Activated T-cell treated with anti-CD3 and anti-CD28 coated beads, Interleukin-2, amount 50 U/mL, for 72 hours (primary cell): ENCODE measurements around the gene SFTPA2. TPM values are rescaled to one million over a fixed set of nuclear protein-coding genes. Genes with fewer than 3 reads are reported as not detected.
"Not testable (repeated sequence)": the region's sequence is repeated elsewhere in the genome, so short reads cannot be mapped to it uniquely, and the experiment has no call there.

Experiments
- ATAC-seq, 2 donors: fragments of 150-1000 bp; cut with Tn5 transposase; replicated peaks in 1 of 2; 2 replicates each; pipeline ENCODE4 v1.10.0; 2021; ENCODE audit warnings: moderate library complexity in 2 of 2, mild to moderate bottlenecking in 1 of 2
- DNase-seq, 2 donors: peaks; one replicate each; pipeline ENCODE4 v3.0.0; 2021 to 2022; ENCODE audit warnings: mixed read lengths in 1 of 2
- H3K27ac Mint-ChIP-seq: one replicate; pipeline ENCODE4 v1.8.0; 2022; ENCODE audit warnings: mild to moderate bottlenecking, moderate library complexity, mixed read lengths
- H3K27me3 Mint-ChIP-seq: one replicate; pipeline ENCODE4 v1.8.0; 2022; ENCODE audit warnings: low read depth, mixed read lengths
- H3K36me3 Mint-ChIP-seq, 2 donors: one replicate each; pipeline ENCODE4 v1.8.0; 2022; ENCODE audit warnings: mixed read lengths in 2 of 2, mild to moderate bottlenecking in 1 of 2; ENCODE audit not compliant: insufficient read depth in 2 of 2
- H3K4me1 Mint-ChIP-seq: one replicate; pipeline ENCODE4 v1.8.0; 2022; ENCODE audit warnings: low read depth, mixed read lengths
- H3K4me3 Mint-ChIP-seq, 2 donors: one replicate each; pipeline ENCODE4 v1.8.0; 2022; ENCODE audit warnings: mild to moderate bottlenecking in 2 of 2, mixed read lengths in 2 of 2, moderate library complexity in 2 of 2
- H3K9me3 Mint-ChIP-seq, 2 donors: one replicate each; pipeline ENCODE4 v1.8.0; 2022; ENCODE audit warnings: mixed read lengths in 2 of 2
- total RNA-seq, 2 donors: library from RNA; stranded (reverse); gene quantifications; one replicate each; pipeline ENCODE4 v1.2.3, GENCODE V29; 2022

Gene SFTPA2
- total RNA-seq, 2 donors from 2014 or later, result not detected

GRCh38 chr10:79547973-79548372 is 12.2 kb downstream of the SFTPA2 start:
- Mint-ChIP-seq H3K27me3 (no peaks in the 10 kb centered on the region), H3K9me3 (peaks cover 1 to 3% of the 10 kb centered on the region in 2 donors), H3K27ac (peak overlapping the region; percentile 49), H3K4me1 (peaks cover 20% of the 10 kb centered on the region), H3K4me3 (peak overlapping the region; percentile 36 to 70), H3K36me3 (peaks cover 3 to 11% of the 10 kb centered on the region in 2 donors)
- DNase-seq, result peak in 1 of 2 donors; percentile 14
- peak; percentile 39 to 75 for ATAC-seq

GRCh38 chr10:79547128-79547527 is 13.1 kb downstream of the SFTPA2 start:
- peaks cover 3 to 11% of the 10 kb centered on the region in 2 donors for H3K36me3 Mint-ChIP-seq
- H3K9me3 Mint-ChIP-seq, H3K27me3 Mint-ChIP-seq, H3K27ac Mint-ChIP-seq, ATAC-seq, DNase-seq, H3K4me3 Mint-ChIP-seq: not testable (repeated sequence)
- peaks cover 22% of the 10 kb centered on the region for H3K4me1 Mint-ChIP-seq

GRCh38 chr10:79544926-79545659 is 15.1 kb downstream of the SFTPA2 start:
- H3K9me3 Mint-ChIP-seq, H3K27ac Mint-ChIP-seq, H3K4me3 Mint-ChIP-seq: not testable (repeated sequence)

GRCh38 chr10:79544408-79544807 is 15.8 kb downstream of the SFTPA2 start:
- H3K9me3 Mint-ChIP-seq, H3K27ac Mint-ChIP-seq, ATAC-seq, H3K27me3 Mint-ChIP-seq, DNase-seq, H3K4me3 Mint-ChIP-seq: not testable (repeated sequence)
- Mint-ChIP-seq H3K36me3 (peaks cover 3 to 11% of the 10 kb centered on the region in 2 donors), H3K4me1 (peaks cover 34% of the 10 kb centered on the region)

More at GRCh38 chr10:79544926-79545659, 15.1 kb downstream of the SFTPA2 start:
- Mint-ChIP-seq H3K4me1 (peaks cover 34% of the 10 kb centered on the region), H3K36me3 (peaks cover 3 to 11% of the 10 kb centered on the region in 2 donors)
- DNase-seq, ATAC-seq, H3K27me3 Mint-ChIP-seq: not testable (repeated sequence)

- H3K27ac Mint-ChIP-seq, result no peak overlapping the region
- no peak for DNase-seq
- peaks cover 1 to 3% of the 10 kb centered on the region in 2 donors for H3K9me3 Mint-ChIP-seq
- H3K36me3 Mint-ChIP-seq, result peaks cover 3 to 11% of the 10 kb centered on the region in 2 donors
- H3K4me1 Mint-ChIP-seq, result peaks cover 25% of the 10 kb centered on the region
- no peaks in the 10 kb centered on the region for H3K27me3 Mint-ChIP-seq
- ATAC-seq, result no peak
- no peak overlapping the region for H3K4me3 Mint-ChIP-seq
Observed at GRCh38 chr10:79542626-79543025, 17.6 kb downstream of the SFTPA2 start.

- H3K9me3 Mint-ChIP-seq, H3K27me3 Mint-ChIP-seq, H3K4me3 Mint-ChIP-seq, H3K36me3 Mint-ChIP-seq, H3K27ac Mint-ChIP-seq: not testable (repeated sequence)
- DNase-seq, result peak; percentile 8 to 16
- peak; percentile 92 to 96 for ATAC-seq
- peaks cover 15% of the 10 kb centered on the region for H3K4me1 Mint-ChIP-seq
Observed at GRCh38 chr10:79540930-79541329, 19.3 kb downstream of the SFTPA2 start.

GRCh38 chr10:79538311-79538710 is 21.9 kb downstream of the SFTPA2 start:
- Mint-ChIP-seq H3K4me1 (peaks cover 15% of the 10 kb centered on the region), H3K27me3 (peaks cover 12% of the 10 kb centered on the region)
- H3K4me3 Mint-ChIP-seq, H3K36me3 Mint-ChIP-seq, H3K9me3 Mint-ChIP-seq, DNase-seq, H3K27ac Mint-ChIP-seq, ATAC-seq: not testable (repeated sequence)

GRCh38 chr10:79533903-79534175 is 26.4 kb downstream of the SFTPA2 start:
- not testable (repeated sequence) for H3K9me3 Mint-ChIP-seq, H3K36me3 Mint-ChIP-seq, DNase-seq, H3K4me3 Mint-ChIP-seq, H3K27ac Mint-ChIP-seq, ATAC-seq, H3K4me1 Mint-ChIP-seq
- peaks cover 12% of the 10 kb centered on the region for H3K27me3 Mint-ChIP-seq

GRCh38 chr10:79533142-79533902 is 26.9 kb downstream of the SFTPA2 start:
- H3K27ac Mint-ChIP-seq, H3K4me3 Mint-ChIP-seq, H3K4me1 Mint-ChIP-seq, DNase-seq, H3K36me3 Mint-ChIP-seq, H3K9me3 Mint-ChIP-seq, ATAC-seq: not testable (repeated sequence)
- peaks cover 12% of the 10 kb centered on the region for H3K27me3 Mint-ChIP-seq

GRCh38 chr10:79528261-79528660 is 31.9 kb downstream of the SFTPA2 start:
- H3K4me1 Mint-ChIP-seq, H3K27ac Mint-ChIP-seq, H3K4me3 Mint-ChIP-seq, H3K27me3 Mint-ChIP-seq, ATAC-seq, H3K36me3 Mint-ChIP-seq, H3K9me3 Mint-ChIP-seq, DNase-seq: not testable (repeated sequence)

GRCh38 chr10:79525049-79525710 is 35.0 kb downstream of the SFTPA2 start:
- DNase-seq, ATAC-seq, H3K36me3 Mint-ChIP-seq, H3K4me3 Mint-ChIP-seq, H3K4me1 Mint-ChIP-seq, H3K9me3 Mint-ChIP-seq, H3K27ac Mint-ChIP-seq, H3K27me3 Mint-ChIP-seq: not testable (repeated sequence)

GRCh38 chr10:79523157-79523853 is 36.9 kb downstream of the SFTPA2 start:
- ATAC-seq, H3K36me3 Mint-ChIP-seq, H3K9me3 Mint-ChIP-seq, H3K4me1 Mint-ChIP-seq, H3K4me3 Mint-ChIP-seq, DNase-seq, H3K27me3 Mint-ChIP-seq, H3K27ac Mint-ChIP-seq: not testable (repeated sequence)

- not testable (repeated sequence) for ATAC-seq, H3K4me1 Mint-ChIP-seq, H3K27ac Mint-ChIP-seq, H3K27me3 Mint-ChIP-seq, H3K36me3 Mint-ChIP-seq, H3K4me3 Mint-ChIP-seq, DNase-seq, H3K9me3 Mint-ChIP-seq
Observed at GRCh38 chr10:79522464-79522863, 37.7 kb downstream of the SFTPA2 start.
